K562 (cell line): ENCODE measurements around the gene MTCH2. TPM values are rescaled to one million over a fixed set of nuclear protein-coding genes. Genes with fewer than 3 reads are reported as not detected.

Source experiments
- ATAC-seq: fragments of 200-7000 bp; cut with Tn5 transposase; 3 replicates; pipeline ENCODE4 v1.9.1; 2020; ENCODE audit warnings: moderate library complexity
- BruUV-seq: library from RNA; stranded (reverse); fragments of 400-500 nt; replicated peaks from 2 replicates; lab custom pipeline; 2021; lab: Mats Ljungman, UMichigan
- CTCF ChIA-PET: fragments of 300-600 bp; formaldehyde crosslinking; extraction: SDS; loops from one replicate; lab custom pipeline; 2021; ENCODE audit warnings: low intra/inter-chr PET ratio; lab: Yijun Ruan, JAX
- POLR2A ChIA-PET: fragments of 300-600, 350-650 bp; sonication (Branson Sonifier 250); formaldehyde crosslinking; extraction: SDS; loops from one replicate; lab custom pipeline; 2021; ENCODE audit warnings: antibody characterized with exemption, inconsistent platforms; lab: Yijun Ruan, JAX
- DNase-seq, 4 experiments: peaks; one replicate each; pipeline versions ENCODE4 v3.0.0 to v3.0.0-alpha.2; 2011 to 2018; ENCODE audit warnings: low spot score in 3 of 4, mixed read lengths in 3 of 4; ENCODE audit errors: extremely low read depth in 1 of 4
- FAIRE-seq: peaks from 2 replicates; lab custom pipeline; 2011; peaks lifted over from hg19 to GRCh38; lab: Jason Lieb, UNC
- H2AFZ ChIP-seq: 2 replicates; pipeline ENCODE4 v1.6.0; 2011; ENCODE audit warnings: low read depth, low read length, control low read depth, inconsistent platforms
- H3K27ac ChIP-seq: fragments of 200-600 bp; 3 replicates; pipeline ENCODE4 v1.8.0; 2011; ENCODE audit warnings: low read depth, mild to moderate bottlenecking, control low read depth, inconsistent platforms, low read length, moderate library complexity, mixed read lengths; ENCODE audit errors: extremely low read depth
- H3K27me3 ChIP-seq, 2 experiments: fragments of 300-600 bp in 1 of 2; 2 replicates in 1 of 2; 3 replicates in 1 of 2; pipeline versions ENCODE4 v1.6.0 to v1.8.0; 2011; ENCODE audit warnings: inconsistent platforms in 2 of 2, low read length in 2 of 2, mild to moderate bottlenecking in 1 of 2, mixed read lengths in 1 of 2, moderate library complexity in 1 of 2; ENCODE audit not compliant: control insufficient read depth in 2 of 2, insufficient read depth in 2 of 2
- H3K36me3 ChIP-seq: fragments of 300-600 bp; 3 replicates; pipeline ENCODE4 v1.8.0; 2011; ENCODE audit warnings: mild to moderate bottlenecking, low read length, inconsistent platforms; ENCODE audit not compliant: control insufficient read depth, insufficient read depth
- H3K4me1 ChIP-seq, 2 experiments: fragments of 200-600 bp in 1 of 2; replicated peaks in 1 of 2; 2 replicates in 1 of 2; 3 replicates in 1 of 2; pipeline versions ENCODE4 v1.5.1 to v1.8.0; 2011; ENCODE audit warnings: inconsistent platforms in 2 of 2, low read length in 2 of 2, mild to moderate bottlenecking in 1 of 2, mixed read lengths in 1 of 2, moderate library complexity in 1 of 2; ENCODE audit not compliant: control insufficient read depth in 2 of 2, insufficient read depth in 2 of 2
- H3K4me2 ChIP-seq: 2 replicates; pipeline ENCODE4 v1.6.1; 2011; ENCODE audit warnings: low read length, control low read depth, inconsistent platforms, mixed read lengths; ENCODE audit not compliant: insufficient read depth
- H3K4me3 ChIP-seq: fragments of 200-600 bp; sonication (generic), shearing (Covaris generic); 2 replicates; pipeline ENCODE4 v1.5.1; 2016; ENCODE audit warnings: control low read depth, inconsistent platforms
- H3K79me2 ChIP-seq: fragments of 200-600 bp; 3 replicates; pipeline ENCODE4 v1.8.0; 2011; ENCODE audit warnings: low read length, inconsistent platforms; ENCODE audit not compliant: control insufficient read depth, insufficient read depth
- H3K9ac ChIP-seq, 2 experiments: 2 replicates each; pipeline versions ENCODE4 v1.6.0 to v1.6.1; 2011; ENCODE audit warnings: low read depth in 2 of 2, low read length in 2 of 2, control low read depth in 1 of 2, inconsistent platforms in 1 of 2, mild to moderate bottlenecking in 1 of 2, mixed read lengths in 1 of 2; ENCODE audit not compliant: insufficient read depth in 1 of 2
- H3K9me1 ChIP-seq: one replicate; pipeline ENCODE4 v1.6.0; 2011; ENCODE audit warnings: inconsistent platforms, mild to moderate bottlenecking, low read length, moderate library complexity; ENCODE audit not compliant: control insufficient read depth, insufficient read depth
- H3K9me3 ChIP-seq: replicated peaks from 2 replicates; pipeline ENCODE4 v1.5.1; 2011; ENCODE audit warnings: low read depth, low read length, inconsistent platforms; ENCODE audit not compliant: control insufficient read depth, insufficient read depth
- H4K20me1 ChIP-seq: replicated peaks from 2 replicates; pipeline ENCODE4 v1.6.1; 2011; ENCODE audit warnings: low read length, inconsistent platforms, mixed read lengths; ENCODE audit not compliant: control insufficient read depth, insufficient read depth
- CCAR2 ChIP-seq: fragments of 200-400 bp; formaldehyde crosslinking; IDR thresholded peaks from 2 replicates; pipeline ENCODE4 v1.6.1; 2017; ENCODE audit warnings: mild to moderate bottlenecking, low read depth, low read length
- KLF6 ChIP-seq: fragments of 250-450 bp; sonication (Bioruptor Pico); IDR thresholded peaks from 2 replicates; pipeline ENCODE4 v1.4.0; 2020; ENCODE audit warnings: mild to moderate bottlenecking, moderate library complexity, borderline replicate concordance
- MYBL2 ChIP-seq, 2 experiments: fragments of 450-650 bp in 1 of 2; sonication (generic) in 1 of 2; formaldehyde crosslinking in 1 of 2; IDR thresholded peaks; 2 replicates each; pipeline versions ENCODE4 v1.6.1 to v1.8.1; 2017 to 2022; ENCODE audit warnings: borderline replicate concordance in 1 of 2, inconsistent platforms in 1 of 2, low read depth in 1 of 2, mild to moderate bottlenecking in 1 of 2, missing genetic modification reagents in 1 of 2, moderate library complexity in 1 of 2
- MYC ChIP-seq, 2 experiments: fragments of 250-450 bp in 1 of 2; sonication (Bioruptor Pico) in 1 of 2; IDR thresholded peaks; 2 replicates each; pipeline versions ENCODE4 v1.5.1 to v1.6.1; 2012 to 2021; ENCODE audit warnings: low read depth in 2 of 2, borderline replicate concordance in 1 of 2, improper control_type of control experiment in 1 of 2, low read length in 1 of 2, mild to moderate bottlenecking in 1 of 2, moderate library complexity in 1 of 2
- NCOR1 ChIP-seq: fragments of 450-650 bp; IDR thresholded peaks from 2 replicates; pipeline ENCODE4 v1.6.1; 2016; ENCODE audit warnings: mild to moderate bottlenecking, moderate library complexity
- SMARCB1 ChIP-seq: IDR thresholded peaks from 2 replicates; pipeline ENCODE4 v1.6.1; 2011; ENCODE audit warnings: improper control_type of control experiment, low read depth; ENCODE audit not compliant: insufficient read length
- ZNF124 ChIP-seq: sonication (generic); formaldehyde crosslinking; IDR thresholded peaks from 2 replicates; pipeline ENCODE4 v1.8.1; 2022; ENCODE audit warnings: missing genetic modification reagents
- ZNF408 ChIP-seq: fragments of 250-450 bp; sonication (Bioruptor Pico); IDR thresholded peaks from 2 replicates; pipeline ENCODE4 v1.4.0; 2020; ENCODE audit warnings: low read depth, mild to moderate bottlenecking, moderate library complexity
- ZNF695 ChIP-seq: fragments of 450-650 bp; formaldehyde crosslinking; IDR thresholded peaks from 2 replicates; pipeline ENCODE4 v1.4.0; 2020; ENCODE audit warnings: mild to moderate bottlenecking, moderate library complexity
- WGBS: fragments of 100-300 bp; shearing (Covaris generic); methylation state at CpG from one replicate; pipeline ENCODE4 v1.1.6; 2016; ENCODE audit warnings: low coverage, mixed read lengths; ENCODE audit not compliant: insufficient coverage; ENCODE audit errors: missing lambda C conversion rate; 5-methylcytosine and 5-hydroxymethylcytosine counted together
- in situ Hi-C: fragments of 300-500 bp; cut with MboI; formaldehyde crosslinking; loops from 4 replicates; pipeline ENCODE4 v1.15.0; 2018; ENCODE audit warnings: inconsistent platforms, mixed read lengths
- intact Hi-C: fragments of 100-400 bp; cut with micrococcal nuclease; formaldehyde crosslinking; loops from 2 replicates; pipeline ENCODE4 v1.14.2; 2022
- polyA plus RNA-seq, 8 experiments: library from polyadenylated mRNA; depleted of rRNA in 4 of 8; stranded (reverse) in 5 of 8; unstranded in 3 of 8; fragments of >200 nt; fragmentation: Nextera tagmentation in 2 of 8; fragmentation: Illumina TruSeq in 1 of 8; extraction: Ambion mirVana in 2 of 8; extraction: Trizol in 1 of 8; gene quantifications; 2 replicates each; pipeline versions ENCODE4 v1.2.1 to v1.2.3, GENCODE V29; 2011 to 2014; ENCODE audit warnings: inconsistent platforms in 1 of 8, missing spikeins in 1 of 8
- total RNA-seq, 7 experiments: library from RNA; depleted of rRNA in 6 of 7; stranded (reverse); fragments of >200 nt in 6 of 7; fragmentation: Illumina TruSeq in 2 of 7; extraction: Trizol in 2 of 7; gene quantifications; 2 replicates each; pipeline versions ENCODE4 v1.2.1 to v1.2.3, GENCODE V29; 2011 to 2021; ENCODE audit warnings: low replicate concordance in 1 of 7
- TF ChIP-seq, protein P1 (sequence below): fragments of 250-450 bp; sonication (Bioruptor Pico); IDR thresholded peaks from 2 replicates; pipeline ENCODE4 v1.9.0; 2021; ENCODE audit warnings: mild to moderate bottlenecking, inconsistent platforms
- TF ChIP-seq, protein P2 (sequence below), 2 experiments: fragments of 450-650 bp in 1 of 2; IDR thresholded peaks; 2 replicates each; pipeline ENCODE4 v1.6.1; 2011 to 2017; ENCODE audit warnings: low read depth in 2 of 2, antibody characterized with exemption in 1 of 2, borderline replicate concordance in 1 of 2, low read length in 1 of 2, mild to moderate bottlenecking in 1 of 2, mixed read lengths in 1 of 2; ENCODE audit not compliant: control insufficient read depth in 1 of 2
- TF ChIP-seq, protein P3 (sequence below): sonication (generic); formaldehyde crosslinking; IDR thresholded peaks from 2 replicates; pipeline ENCODE4 v1.8.1; 2023; ENCODE audit warnings: mild to moderate bottlenecking, missing genetic modification reagents, moderate library complexity

Gene MTCH2
- total and polyA plus RNA-seq, 9 of the 15 experiments (the other 6 are each of a cell fraction or from before 2014, with no cell fraction given), result 95.4 to 620 (median 198) TPM

DNA sequence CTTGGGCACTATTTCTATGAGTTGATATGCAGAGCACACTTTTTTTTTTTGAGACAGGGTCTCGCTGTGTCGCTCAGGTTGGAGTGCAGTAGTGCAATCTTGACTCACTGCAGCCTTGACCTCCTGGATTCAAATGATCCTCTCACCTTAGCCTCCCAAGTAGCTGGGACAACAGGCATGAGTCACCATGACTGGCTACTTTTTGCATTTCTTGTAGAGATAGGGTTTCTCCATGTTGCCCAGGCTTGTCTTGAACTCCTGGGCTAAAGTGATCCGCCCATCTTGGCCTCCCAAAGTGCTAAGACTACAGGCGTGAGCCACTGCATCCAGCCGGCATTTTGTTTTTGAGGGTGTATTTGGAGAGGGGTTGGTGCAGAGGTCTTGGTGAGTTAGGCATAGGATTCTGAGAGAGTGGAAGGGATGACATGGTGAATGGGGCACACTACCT is 29.9 kb upstream of the MTCH2 start (continued):
- TF ChIP-seq, protein P1, sequence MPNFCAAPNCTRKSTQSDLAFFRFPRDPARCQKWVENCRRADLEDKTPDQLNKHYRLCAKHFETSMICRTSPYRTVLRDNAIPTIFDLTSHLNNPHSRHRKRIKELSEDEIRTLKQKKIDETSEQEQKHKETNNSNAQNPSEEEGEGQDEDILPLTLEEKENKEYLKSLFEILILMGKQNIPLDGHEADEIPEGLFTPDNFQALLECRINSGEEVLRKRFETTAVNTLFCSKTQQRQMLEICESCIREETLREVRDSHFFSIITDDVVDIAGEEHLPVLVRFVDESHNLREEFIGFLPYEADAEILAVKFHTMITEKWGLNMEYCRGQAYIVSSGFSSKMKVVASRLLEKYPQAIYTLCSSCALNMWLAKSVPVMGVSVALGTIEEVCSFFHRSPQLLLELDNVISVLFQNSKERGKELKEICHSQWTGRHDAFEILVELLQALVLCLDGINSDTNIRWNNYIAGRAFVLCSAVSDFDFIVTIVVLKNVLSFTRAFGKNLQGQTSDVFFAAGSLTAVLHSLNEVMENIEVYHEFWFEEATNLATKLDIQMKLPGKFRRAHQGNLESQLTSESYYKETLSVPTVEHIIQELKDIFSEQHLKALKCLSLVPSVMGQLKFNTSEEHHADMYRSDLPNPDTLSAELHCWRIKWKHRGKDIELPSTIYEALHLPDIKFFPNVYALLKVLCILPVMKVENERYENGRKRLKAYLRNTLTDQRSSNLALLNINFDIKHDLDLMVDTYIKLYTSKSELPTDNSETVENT (CRISPR knock-in tag), result no peak
- TF ChIP-seq NCOR1 (no peak; the same call in 1 of the 2 replicates), KLF6 (CRISPR knock-in tag) (no peak)

DNA sequence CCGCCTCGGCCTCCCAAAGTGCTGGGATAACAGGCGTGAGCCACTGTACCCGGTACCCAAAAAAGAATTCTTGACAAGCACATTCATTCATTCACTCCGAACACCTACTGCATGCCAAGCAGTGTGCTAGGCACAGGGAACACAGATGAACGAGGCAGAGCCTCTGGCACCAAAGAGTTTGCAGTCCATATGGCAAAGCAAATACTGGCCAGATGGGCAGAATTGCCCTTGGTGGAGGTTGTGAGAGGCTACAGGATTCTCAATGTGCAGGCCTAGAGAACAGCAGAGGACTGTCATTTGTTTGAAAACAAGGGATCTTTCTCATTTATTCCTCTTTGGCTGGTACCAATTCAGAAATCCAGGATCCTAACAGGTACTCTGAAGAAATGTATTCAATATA is 27.5 kb upstream of the MTCH2 start:
- ATAC-seq, result no peak
- no peaks in the 10 kb centered on the region for H3K9me3 ChIP-seq
- no peaks in the 10 kb centered on the region for H3K36me3 ChIP-seq
- BruUV-seq, result no TSS peak
- no peak for DNase-seq
- POLR2A ChIA-PET, result no interaction called here
- TF ChIP-seq MYC (IDR thresholded peaks at IDR 0.05; ENCODE audit: low read depth, low read length), result no peak
- no peak for TF ChIP-seq MYC (CRISPR knock-in tag; IDR thresholded peaks at IDR 0.05; ENCODE audit: borderline replicate concordance, low read depth)
- no peak for TF ChIP-seq SMARCB1
- TF ChIP-seq, protein P2, sequence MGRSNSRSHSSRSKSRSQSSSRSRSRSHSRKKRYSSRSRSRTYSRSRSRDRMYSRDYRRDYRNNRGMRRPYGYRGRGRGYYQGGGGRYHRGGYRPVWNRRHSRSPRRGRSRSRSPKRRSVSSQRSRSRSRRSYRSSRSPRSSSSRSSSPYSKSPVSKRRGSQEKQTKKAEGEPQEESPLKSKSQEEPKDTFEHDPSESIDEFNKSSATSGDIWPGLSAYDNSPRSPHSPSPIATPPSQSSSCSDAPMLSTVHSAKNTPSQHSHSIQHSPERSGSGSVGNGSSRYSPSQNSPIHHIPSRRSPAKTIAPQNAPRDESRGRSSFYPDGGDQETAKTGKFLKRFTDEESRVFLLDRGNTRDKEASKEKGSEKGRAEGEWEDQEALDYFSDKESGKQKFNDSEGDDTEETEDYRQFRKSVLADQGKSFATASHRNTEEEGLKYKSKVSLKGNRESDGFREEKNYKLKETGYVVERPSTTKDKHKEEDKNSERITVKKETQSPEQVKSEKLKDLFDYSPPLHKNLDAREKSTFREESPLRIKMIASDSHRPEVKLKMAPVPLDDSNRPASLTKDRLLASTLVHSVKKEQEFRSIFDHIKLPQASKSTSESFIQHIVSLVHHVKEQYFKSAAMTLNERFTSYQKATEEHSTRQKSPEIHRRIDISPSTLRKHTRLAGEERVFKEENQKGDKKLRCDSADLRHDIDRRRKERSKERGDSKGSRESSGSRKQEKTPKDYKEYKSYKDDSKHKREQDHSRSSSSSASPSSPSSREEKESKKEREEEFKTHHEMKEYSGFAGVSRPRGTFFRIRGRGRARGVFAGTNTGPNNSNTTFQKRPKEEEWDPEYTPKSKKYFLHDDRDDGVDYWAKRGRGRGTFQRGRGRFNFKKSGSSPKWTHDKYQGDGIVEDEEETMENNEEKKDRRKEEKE (IDR thresholded peaks at IDR 0.05; ENCODE audit: borderline replicate concordance in 1 of 2, control insufficient read depth in 1 of 2, low read depth in 2 of 2, low read length in 1 of 2), result no peak
- no peak for TF ChIP-seq MYBL2 (IDR thresholded peaks at IDR 0.05; ENCODE audit: low read depth)
- no peak for TF ChIP-seq MYBL2 (CRISPR knock-in tag; IDR thresholded peaks at IDR 0.05; ENCODE audit: borderline replicate concordance)
- TF ChIP-seq ZNF408 (CRISPR knock-in tag), result no peak
- TF ChIP-seq ZNF695, result no peak
- TF ChIP-seq ZNF124 (CRISPR knock-in tag), result no peak
- no peak for TF ChIP-seq CCAR2
- TF ChIP-seq, protein P3, sequence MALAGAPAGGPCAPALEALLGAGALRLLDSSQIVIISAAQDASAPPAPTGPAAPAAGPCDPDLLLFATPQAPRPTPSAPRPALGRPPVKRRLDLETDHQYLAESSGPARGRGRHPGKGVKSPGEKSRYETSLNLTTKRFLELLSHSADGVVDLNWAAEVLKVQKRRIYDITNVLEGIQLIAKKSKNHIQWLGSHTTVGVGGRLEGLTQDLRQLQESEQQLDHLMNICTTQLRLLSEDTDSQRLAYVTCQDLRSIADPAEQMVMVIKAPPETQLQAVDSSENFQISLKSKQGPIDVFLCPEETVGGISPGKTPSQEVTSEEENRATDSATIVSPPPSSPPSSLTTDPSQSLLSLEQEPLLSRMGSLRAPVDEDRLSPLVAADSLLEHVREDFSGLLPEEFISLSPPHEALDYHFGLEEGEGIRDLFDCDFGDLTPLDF (CRISPR knock-in tag), result no peak
- H3K4me1 ChIP-seq, result peaks cover 0 to 16% of the 10 kb centered on the region in 2 experiments; a peak in 3 of 5 replicates
- H3K9me1 ChIP-seq, result no peaks in the 10 kb centered on the region
- CTCF ChIA-PET, result no interaction called here
- no peak overlapping the region for H3K9ac ChIP-seq
- in situ Hi-C loops (no loop called here), intact Hi-C loops (no loop called here)
- FAIRE-seq, result no peak
- H3K4me2 ChIP-seq, result no peak overlapping the region
- H3K27me3 ChIP-seq, result no peaks in the 10 kb centered on the region
- 71% methylated on average over 6 of the region's 6 CpGs for WGBS
- no peak overlapping the region for H2AFZ ChIP-seq
- H3K79me2 ChIP-seq, result no peaks in the 10 kb centered on the region
- no peak overlapping the region for H3K4me3 ChIP-seq
- H3K27ac ChIP-seq, result no peak overlapping the region
- H4K20me1 ChIP-seq, result no peaks in the 10 kb centered on the region
